Smooth muscle cell (in vitro differentiated cells): ENCODE results near the gene IPO4. TPM values are rescaled to one million over a fixed set of nuclear protein-coding genes. Genes with fewer than 3 reads are reported as not detected.
A peak's percentile ranks its signal among the peaks of the same experiment; 100 is the strongest.

ENCODE experiments used
- DNase-seq: peaks from one replicate; lab custom pipeline; 2025; ENCODE audit not compliant: unreplicated experiment; lab: John Stamatoyannopoulos, UW
- H2AFZ ChIP-seq: fragments of 200-600 bp; sonication (generic); 2 replicates; pipeline ENCODE4 v1.6.0; 2016; ENCODE audit warnings: antibody characterized with exemption, low read depth, mild to moderate bottlenecking
- H3F3A ChIP-seq: fragments of 200-600 bp; sonication (generic); 2 replicates; pipeline ENCODE4 v1.6.0; 2017; ENCODE audit warnings: antibody characterized with exemption, low read depth
- H3K27ac ChIP-seq: fragments of 200-600 bp; sonication (generic); 2 replicates; pipeline ENCODE4 v1.5.1; 2016; ENCODE audit warnings: low read depth, mild to moderate bottlenecking
- H3K27me3 ChIP-seq: fragments of 200-600 bp; sonication (generic); 2 replicates; pipeline ENCODE4 v1.6.1; 2016; ENCODE audit warnings: low read depth, mild to moderate bottlenecking
- H3K36me3 ChIP-seq: fragments of 200-600 bp; sonication (generic); 2 replicates; pipeline ENCODE4 v1.5.1; 2016; ENCODE audit warnings: low read depth
- H3K4me1 ChIP-seq: fragments of 200-600 bp; sonication (generic); 2 replicates; pipeline ENCODE4 v1.5.1; 2016; ENCODE audit warnings: low read depth
- H3K4me2 ChIP-seq: fragments of 200-600 bp; sonication (generic); 2 replicates; pipeline ENCODE4 v1.6.0; 2016; ENCODE audit warnings: mild to moderate bottlenecking
- H3K4me3 ChIP-seq: fragments of 200-600 bp; sonication (generic); 2 replicates; pipeline ENCODE4 v1.5.1; 2016; ENCODE audit warnings: mild to moderate bottlenecking
- H3K79me2 ChIP-seq: fragments of 200-600 bp; sonication (generic); 2 replicates; pipeline ENCODE4 v1.6.0; 2016; ENCODE audit warnings: low read depth, mild to moderate bottlenecking
- H3K9ac ChIP-seq: fragments of 200-600 bp; sonication (generic); 2 replicates; pipeline ENCODE4 v1.6.0; 2016; ENCODE audit warnings: low read depth
- H3K9me3 ChIP-seq: fragments of 200-600 bp; sonication (generic); replicated peaks from 2 replicates; pipeline ENCODE4 v1.5.1; 2016; ENCODE audit warnings: low read depth
- H4K20me1 ChIP-seq: fragments of 200-600 bp; sonication (generic); 2 replicates; pipeline ENCODE4 v1.6.0; 2016; ENCODE audit warnings: low read depth
- WGBS: methylation state at CpG from one replicate; pipeline ENCODE4 v1.1.7; 2016; ENCODE audit warnings: low lambda C conversion rate; 5-methylcytosine and 5-hydroxymethylcytosine counted together
- polyA plus RNA-seq: library from polyadenylated mRNA; unstranded; fragments of >200 nt; fragmentation: Nextera tagmentation; extraction: Ambion mirVana; gene quantifications from 2 replicates; pipeline ENCODE4 v1.2.1, GENCODE V29; 2016
- total RNA-seq: library from RNA; depleted of rRNA; stranded (reverse); fragments of >200 nt; gene quantifications from 2 replicates; pipeline ENCODE4 v1.2.3, GENCODE V29; 2014
- TF ChIP-seq, protein P1 (sequence below): fragments of 200-600 bp; sonication (generic); IDR thresholded peaks from 2 replicates; pipeline ENCODE4 v1.5.1; 2017; ENCODE audit warnings: borderline replicate concordance, mild to moderate bottlenecking, antibody characterized with exemption; ENCODE audit not compliant: insufficient read depth, poor library complexity, severe bottlenecking

IPO4 gene
- total and polyA plus RNA-seq, 2 experiments from 2014 or later, result 14.7 to 20.5 TPM

DNA sequence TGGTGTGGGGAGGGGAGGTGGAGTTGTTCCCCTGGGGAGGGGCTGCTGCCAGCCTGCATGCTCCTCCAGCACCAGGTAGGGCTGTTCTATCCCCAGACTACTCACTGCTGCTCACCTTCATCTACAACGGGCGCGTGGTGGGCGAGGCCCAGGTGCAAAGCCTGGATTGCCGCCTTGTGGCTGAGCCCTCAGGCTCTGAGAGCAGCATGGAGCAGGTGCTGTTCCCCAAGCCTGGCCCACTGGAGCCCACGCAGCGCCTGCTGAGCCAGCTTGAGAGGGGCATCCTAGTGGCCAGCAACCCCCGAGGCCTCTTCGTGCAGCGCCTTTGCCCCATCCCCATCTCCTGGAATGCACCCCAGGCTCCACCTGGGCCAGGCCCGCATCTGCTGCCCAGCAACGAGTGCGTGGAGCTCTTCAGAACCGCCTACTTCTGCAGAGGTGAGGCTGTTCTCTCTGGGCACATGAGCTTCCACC, 24.1 kb downstream of the IPO4 start:
- Histone ChIP-seq H3K4me1 (peaks cover 7% of the 10 kb centered on the region), H2AFZ (no peak overlapping the region), H3K79me2 (peaks cover 14% of the 10 kb centered on the region), H3K9ac (no peak overlapping the region), H4K20me1 (no peaks in the 10 kb centered on the region), H3F3A (peaks cover 7% of the 10 kb centered on the region), H3K27me3 (no peaks in the 10 kb centered on the region), H3K4me2 (no peak overlapping the region), H3K9me3 (no peaks in the 10 kb centered on the region), H3K27ac (no peak overlapping the region), H3K4me3 (no peak overlapping the region), H3K36me3 (no peaks in the 10 kb centered on the region)
- TF ChIP-seq, protein P1, sequence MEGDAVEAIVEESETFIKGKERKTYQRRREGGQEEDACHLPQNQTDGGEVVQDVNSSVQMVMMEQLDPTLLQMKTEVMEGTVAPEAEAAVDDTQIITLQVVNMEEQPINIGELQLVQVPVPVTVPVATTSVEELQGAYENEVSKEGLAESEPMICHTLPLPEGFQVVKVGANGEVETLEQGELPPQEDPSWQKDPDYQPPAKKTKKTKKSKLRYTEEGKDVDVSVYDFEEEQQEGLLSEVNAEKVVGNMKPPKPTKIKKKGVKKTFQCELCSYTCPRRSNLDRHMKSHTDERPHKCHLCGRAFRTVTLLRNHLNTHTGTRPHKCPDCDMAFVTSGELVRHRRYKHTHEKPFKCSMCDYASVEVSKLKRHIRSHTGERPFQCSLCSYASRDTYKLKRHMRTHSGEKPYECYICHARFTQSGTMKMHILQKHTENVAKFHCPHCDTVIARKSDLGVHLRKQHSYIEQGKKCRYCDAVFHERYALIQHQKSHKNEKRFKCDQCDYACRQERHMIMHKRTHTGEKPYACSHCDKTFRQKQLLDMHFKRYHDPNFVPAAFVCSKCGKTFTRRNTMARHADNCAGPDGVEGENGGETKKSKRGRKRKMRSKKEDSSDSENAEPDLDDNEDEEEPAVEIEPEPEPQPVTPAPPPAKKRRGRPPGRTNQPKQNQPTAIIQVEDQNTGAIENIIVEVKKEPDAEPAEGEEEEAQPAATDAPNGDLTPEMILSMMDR, result no peak
- WGBS, result 96% methylated on average over 14 of the region's 14 CpGs
- no peak for DNase-seq

- Histone ChIP-seq H3K79me2 (peaks cover 14% of the 10 kb centered on the region), H3K4me3 (peak overlapping the region; percentile 60), H3F3A (peaks cover 9% of the 10 kb centered on the region), H3K4me2 (peak overlapping the region; percentile 92), H3K36me3 (no peaks in the 10 kb centered on the region), H3K4me1 (peaks cover 7% of the 10 kb centered on the region), H3K27me3 (no peaks in the 10 kb centered on the region), H3K9ac (peak overlapping the region; percentile 77), H3K9me3 (no peaks in the 10 kb centered on the region), H2AFZ (no peak overlapping the region), H4K20me1 (no peaks in the 10 kb centered on the region), H3K27ac (no peak overlapping the region)
- WGBS, result 81% methylated on average over 8 of the region's 8 CpGs
- TF ChIP-seq, protein P1, result no peak
- DNase-seq, result no peak
Measured at GRCh38 chr14:24162093-24162492, 26.5 kb downstream of the IPO4 start.

DNA sequence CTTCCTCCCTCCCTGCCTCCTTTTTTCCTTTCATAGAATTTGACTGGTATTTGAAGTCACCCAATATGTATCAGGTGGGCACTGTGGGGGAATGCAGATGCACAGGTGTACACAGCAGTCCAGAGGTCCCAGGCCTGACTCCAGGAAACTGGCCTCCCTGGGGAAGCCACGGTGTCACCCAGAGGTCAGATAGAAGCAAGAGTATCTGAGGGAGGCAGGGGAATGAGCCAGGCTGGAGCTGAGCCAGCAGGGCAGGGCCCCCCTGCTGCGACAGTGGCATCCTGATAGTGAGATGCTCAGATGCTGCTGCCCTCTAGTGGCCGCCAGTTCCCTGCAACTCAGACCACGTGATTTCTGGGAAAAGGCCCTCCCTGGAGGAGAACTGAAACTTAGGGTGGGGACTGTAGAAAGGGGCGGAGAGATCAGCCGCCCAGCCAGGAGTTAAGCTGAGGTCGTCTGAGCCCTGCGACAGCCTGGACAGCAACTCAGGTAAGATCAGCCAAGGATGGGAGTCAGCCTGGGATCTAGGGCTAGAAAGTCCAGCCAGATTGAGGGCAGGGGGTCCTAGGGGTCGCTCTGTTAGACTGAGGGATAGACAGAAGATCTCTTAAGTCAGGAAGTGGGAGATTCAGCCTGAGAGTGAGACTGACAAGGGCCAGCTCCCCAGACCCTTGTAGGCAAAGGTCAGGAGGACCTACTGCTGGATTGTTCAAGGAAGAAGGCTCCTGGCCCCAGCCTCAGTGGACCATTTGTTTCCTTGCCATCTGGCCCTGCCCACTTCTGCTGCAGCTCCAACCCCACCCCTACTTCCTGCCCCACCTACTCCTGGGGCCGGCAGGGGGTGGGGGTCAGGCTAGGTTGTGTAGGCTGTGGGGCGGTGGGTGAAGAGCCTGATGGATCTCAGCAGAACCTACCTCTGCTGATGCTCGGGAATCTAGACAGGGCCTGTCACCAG, 27.5 kb downstream of the IPO4 start, which contains the start of gene IRF9:
Gene IRF9, plus strand, starts transcription at position 416 of the 955 bp plus-strand sequence. CDS start 880 bp downstream, outside the sequence.
- WGBS, result 7% methylated on average over 12 of the region's 12 CpGs
- Histone ChIP-seq H3K36me3 (no peaks in the 10 kb centered on the region), H3K4me2 (peak within 1 kb of the TSS; percentile 92), H3K9ac (peak within 1 kb of the TSS; percentile 77), H3K27me3 (no peaks in the 10 kb centered on the region), H3K4me3 (peak within 1 kb of the TSS; percentile 60), H3K79me2 (peaks cover 14% of the 10 kb centered on the region), H3K4me1 (peaks cover 7% of the 10 kb centered on the region), H3K27ac (peak within 1 kb of the TSS; percentile 60), H2AFZ (no peak within 1 kb of the TSS), H3F3A (peaks cover 14% of the 10 kb centered on the region), H4K20me1 (no peaks in the 10 kb centered on the region), H3K9me3 (no peaks in the 10 kb centered on the region)
- TF ChIP-seq, protein P1, result peak; percentile 96
- DNase-seq, result peak; percentile 88
